ENCODE measurements around the gene P3H2.

The P3H2 gene

GRCh38 chr3:189914799-189915198 lies 205.9 kb downstream of the P3H2 start:
- Mint-ChIP-seq H3K4me1 (ENCODE audit: low read depth) (peaks cover 2% of the 10 kb centered on the region), H3K4me3 (no peak overlapping the region), H3K9me3 (peaks cover 1% of the 10 kb centered on the region), H3K27ac (no peak overlapping the region), H3K27me3 (ENCODE audit: low read depth) (no peaks in the 10 kb centered on the region), H3K36me3 (ENCODE audit: low read depth) (no peaks in the 10 kb centered on the region)
- peak; percentile 17 for DNase-seq (ENCODE audit: low spot score)

- no peaks in the 10 kb centered on the region for H3K36me3 Mint-ChIP-seq (ENCODE audit: low read depth)
- H3K9me3 Mint-ChIP-seq = no peaks in the 10 kb centered on the region
- no peaks in the 10 kb centered on the region for H3K27me3 Mint-ChIP-seq (ENCODE audit: low read depth)
- peaks cover 2% of the 10 kb centered on the region for H3K4me1 Mint-ChIP-seq (ENCODE audit: low read depth)
- DNase-seq (ENCODE audit: low spot score) = no peak
- H3K4me3 Mint-ChIP-seq = no peak overlapping the region
- no peak overlapping the region for H3K27ac Mint-ChIP-seq
These were observed 209.7 kb downstream of the P3H2 start for GRCh38 chr3:189911001-189911400.

- no peaks in the 10 kb centered on the region for H3K9me3 Mint-ChIP-seq
- DNase-seq (ENCODE audit: low spot score) = no peak
- no peak overlapping the region for H3K27ac Mint-ChIP-seq
- H3K4me3 Mint-ChIP-seq = no peak overlapping the region
- H3K36me3 Mint-ChIP-seq (ENCODE audit: low read depth) = no peaks in the 10 kb centered on the region
- H3K27me3 Mint-ChIP-seq (ENCODE audit: low read depth) = no peaks in the 10 kb centered on the region
- no peaks in the 10 kb centered on the region for H3K4me1 Mint-ChIP-seq (ENCODE audit: low read depth)
These were observed 211.1 kb downstream of the P3H2 start for GRCh38 chr3:189909573-189909972.

- no peak for DNase-seq (ENCODE audit: low spot score)
- H3K4me1 Mint-ChIP-seq (ENCODE audit: low read depth) = no peaks in the 10 kb centered on the region
- H3K36me3 Mint-ChIP-seq (ENCODE audit: low read depth) = no peaks in the 10 kb centered on the region
- no peaks in the 10 kb centered on the region for H3K9me3 Mint-ChIP-seq
- H3K27me3 Mint-ChIP-seq (ENCODE audit: low read depth) = no peaks in the 10 kb centered on the region
- no peak overlapping the region for H3K4me3 Mint-ChIP-seq
- no peak overlapping the region for H3K27ac Mint-ChIP-seq
These were observed 211.6 kb downstream of the P3H2 start for GRCh38 chr3:189909139-189909538.

GRCh38 chr3:189908646-189909045 lies 212.1 kb downstream of the P3H2 start:
- DNase-seq (ENCODE audit: low spot score) = no peak
- Mint-ChIP-seq H3K36me3 (ENCODE audit: low read depth) (no peaks in the 10 kb centered on the region), H3K4me1 (ENCODE audit: low read depth) (no peaks in the 10 kb centered on the region), H3K4me3 (no peak overlapping the region), H3K27ac (no peak overlapping the region), H3K27me3 (ENCODE audit: low read depth) (no peaks in the 10 kb centered on the region), H3K9me3 (no peaks in the 10 kb centered on the region)

- no peaks in the 10 kb centered on the region for H3K4me1 Mint-ChIP-seq (ENCODE audit: low read depth)
- no peaks in the 10 kb centered on the region for H3K36me3 Mint-ChIP-seq (ENCODE audit: low read depth)
These were observed 212.9 kb downstream of the P3H2 start for GRCh38 chr3:189907803-189908202.

More at GRCh38 chr3:189907803-189908202, 212.9 kb downstream of the P3H2 start:
- no peak for DNase-seq (ENCODE audit: low spot score)
- Mint-ChIP-seq H3K27ac (no peak overlapping the region), H3K4me3 (no peak overlapping the region), H3K27me3 (ENCODE audit: low read depth) (no peaks in the 10 kb centered on the region), H3K9me3 (no peaks in the 10 kb centered on the region)
